Activated naive CD4-positive, alpha-beta T cell treated with anti-CD3 and anti-CD28 coated beads, Interleukin-2, amount 50 U/mL, for 24 hours (primary cell): ENCODE data around the gene SPART.

Experiments
- H3K27ac Mint-ChIP-seq: one replicate; pipeline ENCODE4 v1.8.0; 2021; ENCODE audit warnings: mild to moderate bottlenecking, mixed read lengths
- H3K27me3 Mint-ChIP-seq: one replicate; pipeline ENCODE4 v1.8.0; 2021; ENCODE audit warnings: mixed read lengths
- H3K36me3 Mint-ChIP-seq: one replicate; pipeline ENCODE4 v1.8.0; 2021; ENCODE audit warnings: mixed read lengths
- H3K4me1 Mint-ChIP-seq: one replicate; pipeline ENCODE4 v1.8.0; 2021; ENCODE audit warnings: mixed read lengths
- H3K4me3 Mint-ChIP-seq: one replicate; pipeline ENCODE4 v1.8.0; 2021; ENCODE audit warnings: mild to moderate bottlenecking, mixed read lengths
- H3K9me3 Mint-ChIP-seq: one replicate; pipeline ENCODE4 v1.8.0; 2021; ENCODE audit warnings: mixed read lengths

SPART gene

GRCh38 chr13:36359301-36359950 is 13.2 kb upstream of the SPART start:
- H3K27me3 Mint-ChIP-seq, result peaks cover 7% of the 10 kb centered on the region
- no peaks in the 10 kb centered on the region for H3K4me1 Mint-ChIP-seq
- H3K27ac Mint-ChIP-seq, result no peak overlapping the region
- H3K36me3 Mint-ChIP-seq, result no peaks in the 10 kb centered on the region
- no peaks in the 10 kb centered on the region for H3K9me3 Mint-ChIP-seq
- no peak overlapping the region for H3K4me3 Mint-ChIP-seq

- no peak overlapping the region for H3K27ac Mint-ChIP-seq
- no peaks in the 10 kb centered on the region for H3K9me3 Mint-ChIP-seq
- no peak overlapping the region for H3K4me3 Mint-ChIP-seq
- H3K27me3 Mint-ChIP-seq, result peaks cover 3% of the 10 kb centered on the region
- H3K36me3 Mint-ChIP-seq, result no peaks in the 10 kb centered on the region
- no peaks in the 10 kb centered on the region for H3K4me1 Mint-ChIP-seq
These were observed 12.1 kb upstream of the SPART start for GRCh38 chr13:36358175-36358718.

DNA sequence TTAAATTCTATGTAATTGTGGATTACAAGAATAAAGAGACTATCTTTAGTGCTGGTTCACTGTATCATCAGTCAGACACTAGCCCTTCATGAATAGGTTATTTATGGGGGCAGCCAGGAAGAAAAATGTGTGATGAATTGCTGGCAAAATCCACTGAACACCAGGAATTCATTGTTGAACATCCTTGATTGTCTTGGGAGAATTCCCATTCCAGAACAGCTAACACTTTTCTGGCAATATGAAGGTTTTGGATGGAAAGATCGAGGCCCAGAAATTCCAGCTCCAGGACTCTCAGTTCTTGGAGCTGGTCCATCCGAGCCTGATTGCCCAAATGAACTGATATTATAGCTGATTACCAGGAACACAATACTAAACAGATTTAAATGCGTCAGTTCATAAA is 11.5 kb upstream of the SPART start:
- Mint-ChIP-seq H3K36me3 (no peaks in the 10 kb centered on the region), H3K9me3 (no peaks in the 10 kb centered on the region), H3K27ac (no peak overlapping the region), H3K4me1 (no peaks in the 10 kb centered on the region), H3K4me3 (no peak overlapping the region), H3K27me3 (peaks cover 2% of the 10 kb centered on the region)

- Mint-ChIP-seq H3K27me3 (peaks cover 2% of the 10 kb centered on the region), H3K4me1 (no peaks in the 10 kb centered on the region), H3K36me3 (no peaks in the 10 kb centered on the region), H3K9me3 (no peaks in the 10 kb centered on the region), H3K27ac (no peak overlapping the region), H3K4me3 (no peak overlapping the region)
These were observed 11.0 kb upstream of the SPART start for GRCh38 chr13:36357231-36357630.

DNA sequence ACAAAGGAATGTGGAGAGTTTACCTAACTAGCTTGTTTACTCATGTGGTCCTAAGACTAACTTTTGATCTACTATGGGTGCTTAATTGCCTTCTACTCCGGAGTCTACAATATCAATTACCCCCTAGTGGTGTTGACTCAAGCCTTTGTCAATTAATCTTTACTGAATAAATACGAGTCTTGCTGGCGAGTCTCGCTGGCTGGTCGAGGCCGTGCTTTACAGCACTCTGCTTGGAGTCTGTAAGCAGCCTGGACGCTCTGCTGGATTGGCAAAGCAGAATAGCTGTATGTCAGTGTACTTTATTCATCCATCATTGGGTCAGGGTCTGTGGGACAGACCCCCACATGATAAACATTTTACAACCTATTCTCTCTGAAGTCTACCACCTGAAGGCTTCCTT is 9.9 kb upstream of the SPART start:
- H3K4me3 Mint-ChIP-seq, result no peak overlapping the region
- H3K27me3 Mint-ChIP-seq, result peaks cover 4% of the 10 kb centered on the region
- H3K27ac Mint-ChIP-seq, result no peak overlapping the region
- no peaks in the 10 kb centered on the region for H3K4me1 Mint-ChIP-seq
- H3K36me3 Mint-ChIP-seq, result no peaks in the 10 kb centered on the region
- H3K9me3 Mint-ChIP-seq, result no peaks in the 10 kb centered on the region

- Mint-ChIP-seq H3K9me3 (no peaks in the 10 kb centered on the region), H3K27me3 (peaks cover 4% of the 10 kb centered on the region), H3K36me3 (no peaks in the 10 kb centered on the region), H3K4me1 (no peaks in the 10 kb centered on the region), H3K27ac (no peak overlapping the region), H3K4me3 (no peak overlapping the region)
These were observed 9.4 kb upstream of the SPART start for GRCh38 chr13:36355632-36356031.

DNA sequence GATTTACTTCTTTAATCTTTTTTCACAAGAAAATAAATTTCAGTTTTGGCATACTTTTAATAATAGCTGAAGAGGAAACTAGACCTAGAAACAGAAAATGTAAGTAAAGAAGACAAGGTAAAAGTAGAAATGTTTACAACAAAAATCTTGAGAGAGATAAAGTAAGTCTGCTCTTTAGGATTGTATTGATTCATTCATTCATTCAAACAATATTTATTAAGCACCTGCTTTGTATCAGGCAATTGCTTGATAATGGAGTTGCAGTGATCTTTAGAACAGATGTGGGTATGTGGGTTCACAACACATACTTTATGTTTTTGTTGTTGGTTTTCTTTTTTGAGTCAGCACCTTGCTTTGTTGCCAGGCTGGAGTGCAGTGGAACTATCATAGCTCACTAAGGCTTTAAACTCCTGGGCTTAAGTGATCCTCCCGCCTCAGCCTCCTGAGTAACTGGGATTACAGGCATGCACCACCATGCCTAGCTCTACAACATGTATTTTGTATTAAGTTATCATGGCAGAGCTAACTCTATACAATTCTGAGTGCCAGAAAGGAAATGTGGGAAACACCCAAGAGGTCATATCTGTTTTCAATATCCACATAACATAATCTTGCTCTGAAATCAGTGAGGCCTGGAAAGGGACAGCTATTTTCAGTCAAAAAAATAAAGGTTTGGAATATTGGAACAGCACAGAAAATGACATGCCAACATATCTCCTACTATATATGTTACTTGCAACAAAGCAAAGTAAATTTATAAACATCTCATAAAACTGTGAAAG is 8.8 kb upstream of the SPART start:
- Mint-ChIP-seq H3K27ac (no peak overlapping the region), H3K27me3 (peaks cover 4% of the 10 kb centered on the region), H3K4me3 (no peak overlapping the region), H3K9me3 (no peaks in the 10 kb centered on the region), H3K4me1 (no peaks in the 10 kb centered on the region), H3K36me3 (no peaks in the 10 kb centered on the region)

DNA sequence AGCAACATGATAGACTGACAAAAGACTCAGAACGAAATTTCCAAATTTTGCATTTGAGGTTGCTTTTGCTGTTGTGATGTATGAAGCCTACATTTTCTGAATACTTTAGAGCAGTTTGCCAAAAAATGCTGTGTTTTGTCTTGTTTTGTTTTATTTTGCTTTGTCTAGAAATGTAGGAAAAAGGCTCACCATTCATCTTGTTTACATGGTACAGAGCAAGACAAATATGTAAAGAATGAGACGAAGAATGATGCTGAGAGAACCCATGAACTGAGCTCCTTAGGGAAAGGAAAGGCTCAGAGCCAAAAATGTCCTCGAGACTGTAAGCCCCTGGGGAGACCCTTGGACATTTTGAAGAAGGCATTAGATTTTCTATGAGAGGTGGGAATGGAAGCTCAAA is 6.8 kb upstream of the SPART start:
- H3K9me3 Mint-ChIP-seq, result no peaks in the 10 kb centered on the region

DNA sequence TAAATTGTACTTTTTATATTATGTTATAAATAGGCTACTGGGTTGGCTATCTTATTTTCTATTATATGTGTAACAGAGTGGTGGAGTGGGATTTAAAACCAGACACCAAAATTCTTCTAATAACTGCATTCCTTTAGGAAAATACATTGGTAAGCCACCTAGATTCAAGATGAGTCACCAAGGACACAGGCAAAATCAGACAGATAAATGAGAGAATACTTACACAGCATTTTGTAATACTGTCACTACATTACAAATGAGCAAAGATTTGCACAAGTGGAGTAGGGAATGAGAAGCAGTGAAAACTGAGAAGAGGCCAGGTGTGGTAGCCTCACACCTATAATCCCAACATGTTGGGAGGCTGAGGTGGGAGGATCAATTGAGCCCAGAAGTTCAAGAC is 6.2 kb upstream of the SPART start:
- Mint-ChIP-seq H3K9me3 (no peaks in the 10 kb centered on the region), H3K27me3 (peaks cover 4% of the 10 kb centered on the region), H3K27ac (no peak overlapping the region), H3K4me3 (no peak overlapping the region), H3K4me1 (no peaks in the 10 kb centered on the region), H3K36me3 (no peaks in the 10 kb centered on the region)

More for the DNA sequence above, 6.8 kb upstream of the SPART start:
- Mint-ChIP-seq H3K27me3 (peaks cover 4% of the 10 kb centered on the region), H3K27ac (no peak overlapping the region), H3K36me3 (no peaks in the 10 kb centered on the region), H3K4me1 (no peaks in the 10 kb centered on the region), H3K4me3 (no peak overlapping the region)

GRCh38 chr13:36347531-36348210 is 1.5 kb upstream of the SPART start:
- H3K9me3 Mint-ChIP-seq, result no peaks in the 10 kb centered on the region
- H3K27me3 Mint-ChIP-seq, result peaks cover 1% of the 10 kb centered on the region
- H3K4me1 Mint-ChIP-seq, result peaks cover 27% of the 10 kb centered on the region
- no peak overlapping the region for H3K4me3 Mint-ChIP-seq
- H3K36me3 Mint-ChIP-seq, result no peaks in the 10 kb centered on the region
- H3K27ac Mint-ChIP-seq, result no peak overlapping the region

- Mint-ChIP-seq H3K4me1 (peaks cover 46% of the 10 kb centered on the region), H3K36me3 (no peaks in the 10 kb centered on the region), H3K9me3 (no peaks in the 10 kb centered on the region), H3K27me3 (no peaks in the 10 kb centered on the region), H3K4me3 (peak overlapping the region; percentile 95), H3K27ac (peak overlapping the region; percentile 93)
These were observed 564 bp downstream of the SPART start for GRCh38 chr13:36345438-36346221.

DNA sequence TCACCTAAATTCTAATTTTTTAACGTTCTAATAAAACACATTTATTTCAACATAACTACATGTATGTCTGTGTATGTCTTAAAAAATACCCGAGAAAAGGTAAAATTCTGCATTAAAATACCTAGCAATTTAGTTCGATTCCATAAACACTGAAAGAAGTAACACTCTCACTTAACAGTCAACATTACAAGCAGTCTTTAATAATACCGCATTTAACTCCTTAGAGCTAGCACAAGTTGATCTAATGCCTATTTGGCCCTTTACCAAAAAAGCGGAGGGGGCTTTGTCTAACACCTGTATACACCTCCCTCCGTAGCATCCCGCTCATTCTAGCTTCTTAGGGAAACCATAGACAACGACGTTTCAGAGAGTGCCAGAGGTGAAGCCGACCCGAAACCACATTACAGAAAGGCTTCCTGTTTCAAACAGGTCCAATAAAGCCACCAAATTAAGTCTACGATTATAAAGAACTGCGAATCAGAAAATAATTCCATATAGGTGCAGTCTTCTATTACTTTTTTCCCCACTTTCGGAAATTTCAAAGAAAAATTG is 1.2 kb downstream of the SPART start:
- Mint-ChIP-seq H3K36me3 (no peaks in the 10 kb centered on the region), H3K27me3 (no peaks in the 10 kb centered on the region), H3K4me1 (peaks cover 48% of the 10 kb centered on the region), H3K27ac (peak overlapping the region; percentile 93), H3K9me3 (no peaks in the 10 kb centered on the region), H3K4me3 (peak overlapping the region; percentile 95)

DNA sequence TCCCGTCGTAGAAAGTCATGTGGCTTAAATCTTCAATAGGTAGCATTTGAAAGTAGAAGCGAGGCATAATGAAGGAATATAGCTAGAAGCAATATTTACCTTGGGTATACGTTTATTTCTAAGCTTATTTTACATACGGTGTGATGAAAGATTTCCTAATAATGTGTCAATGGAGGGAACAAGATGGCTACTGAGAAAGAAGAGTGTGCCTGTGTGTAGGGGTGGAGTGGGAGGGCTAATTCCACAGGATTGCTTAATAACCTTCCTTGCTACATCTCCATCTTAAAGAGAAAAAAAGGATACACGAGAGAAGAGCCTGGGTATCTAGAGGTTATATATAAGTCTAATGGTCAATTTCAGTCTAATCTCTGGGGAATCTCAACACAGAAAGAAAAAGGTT is 2.0 kb downstream of the SPART start:
- peak overlapping the region; percentile 95 for H3K4me3 Mint-ChIP-seq
- H3K27ac Mint-ChIP-seq, result peak overlapping the region; percentile 25
- H3K27me3 Mint-ChIP-seq, result no peaks in the 10 kb centered on the region
- H3K9me3 Mint-ChIP-seq, result no peaks in the 10 kb centered on the region
- peaks cover 53% of the 10 kb centered on the region for H3K4me1 Mint-ChIP-seq
- H3K36me3 Mint-ChIP-seq, result no peaks in the 10 kb centered on the region

GRCh38 chr13:36343766-36344165 is 2.4 kb downstream of the SPART start:
- Mint-ChIP-seq H3K36me3 (no peaks in the 10 kb centered on the region), H3K27ac (peak overlapping the region; percentile 30), H3K4me1 (peaks cover 57% of the 10 kb centered on the region), H3K9me3 (no peaks in the 10 kb centered on the region), H3K4me3 (peak overlapping the region; percentile 95), H3K27me3 (no peaks in the 10 kb centered on the region)

DNA sequence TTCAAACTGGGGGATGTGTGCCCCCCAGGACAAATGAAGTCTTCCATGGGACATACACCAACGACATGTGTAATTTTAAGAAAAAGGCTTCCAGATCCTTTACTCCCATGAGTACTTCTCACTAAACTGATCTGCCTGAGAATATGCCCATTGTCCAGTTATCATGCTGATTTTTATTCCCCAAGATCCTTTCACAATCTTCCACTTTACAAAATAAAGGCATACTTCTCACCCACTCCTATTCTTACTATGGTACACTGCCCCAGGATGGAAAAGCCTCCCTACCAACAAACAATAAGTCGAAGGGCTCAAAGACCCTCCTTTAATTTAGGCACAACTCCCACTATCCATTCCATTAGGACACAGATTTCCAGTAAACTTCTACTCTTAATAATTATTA is 3.5 kb downstream of the SPART start:
- H3K27ac Mint-ChIP-seq, result peak overlapping the region; percentile 68
- H3K36me3 Mint-ChIP-seq, result peaks cover 3% of the 10 kb centered on the region
- no peaks in the 10 kb centered on the region for H3K27me3 Mint-ChIP-seq
- no peaks in the 10 kb centered on the region for H3K9me3 Mint-ChIP-seq
- H3K4me1 Mint-ChIP-seq, result peaks cover 67% of the 10 kb centered on the region
- no peak overlapping the region for H3K4me3 Mint-ChIP-seq
